K562 (cell line): ENCODE measurements around the gene LRRC3C. TPM values are rescaled to one million over a fixed set of nuclear protein-coding genes. Genes with fewer than 3 reads are reported as not detected.

Experiments
- CAMTA2 ChIP-seq: fragments of 250-450 bp; sonication (Bioruptor Pico); conservative IDR thresholded peaks from 2 replicates; pipeline ENCODE4 v1.5.1; 2022
- CHD2 ChIP-seq: IDR thresholded peaks from 2 replicates; pipeline ENCODE4 v1.6.1; 2011; ENCODE audit warnings: low read depth, low read length
- CLOCK ChIP-seq: fragments of 250-450 bp; sonication (Bioruptor Pico); IDR thresholded peaks from 2 replicates; pipeline ENCODE4 v1.4.0; 2020; ENCODE audit warnings: mild to moderate bottlenecking, moderate library complexity, borderline replicate concordance
- FUS ChIP-seq: fragments of 200-400 bp; formaldehyde crosslinking; optimal IDR thresholded peaks from 2 replicates; pipeline ENCODE3; 2017; ENCODE audit warnings: low read depth, low read length
- GTF2F1 ChIP-seq: IDR thresholded peaks from 2 replicates; pipeline ENCODE4 v1.6.1; 2011; ENCODE audit warnings: low read depth, low read length, improper control_type of control experiment
- JUN ChIP-seq, 2 experiments: sonication (generic) in 1 of 2; formaldehyde crosslinking in 1 of 2; IDR thresholded peaks; 2 replicates each; pipeline versions ENCODE4 v1.6.1 to v1.8.0; 2012 to 2022; ENCODE audit warnings: borderline replicate concordance in 2 of 2, mild to moderate bottlenecking in 2 of 2, improper control_type of control experiment in 1 of 2, low read depth in 1 of 2, low read length in 1 of 2, missing genetic modification reagents in 1 of 2
- PRMT5 ChIP-seq: sonication (generic); formaldehyde crosslinking; IDR thresholded peaks from 2 replicates; pipeline ENCODE4 v1.5.0; 2020; ENCODE audit warnings: missing genetic modification reagents
- SLC30A9 ChIP-seq: fragments of 250-450 bp; sonication (Bioruptor Pico); IDR thresholded peaks from 2 replicates; pipeline ENCODE4 v1.8.0; 2022; ENCODE audit warnings: mild to moderate bottlenecking, moderate library complexity
- SRSF3 ChIP-seq: fragments of 200-400 bp; formaldehyde crosslinking; IDR thresholded peaks from 2 replicates; pipeline ENCODE4 v1.6.1; 2016; ENCODE audit warnings: mild to moderate bottlenecking, low read length, moderate library complexity; ENCODE audit not compliant: insufficient read depth
- ZFP91 ChIP-seq: sonication (generic); formaldehyde crosslinking; IDR thresholded peaks from 2 replicates; pipeline ENCODE4 v1.8.0; 2022; ENCODE audit warnings: mild to moderate bottlenecking, missing genetic modification reagents
- ZKSCAN3 ChIP-seq: fragments of 250-450 bp; sonication (Bioruptor Pico); IDR thresholded peaks from 2 replicates; pipeline ENCODE4 v1.4.0; 2020
- ZNF780A ChIP-seq: fragments of 250-450 bp; sonication (Bioruptor Pico); IDR thresholded peaks from 2 replicates; pipeline ENCODE4 v1.5.0; 2021; ENCODE audit warnings: mild to moderate bottlenecking
- polyA plus RNA-seq, 8 experiments: library from polyadenylated mRNA; depleted of rRNA in 4 of 8; stranded (reverse) in 5 of 8; unstranded in 3 of 8; fragments of >200 nt; fragmentation: Nextera tagmentation in 2 of 8; fragmentation: Illumina TruSeq in 1 of 8; extraction: Ambion mirVana in 2 of 8; extraction: Trizol in 1 of 8; gene quantifications; 2 replicates each; pipeline versions ENCODE4 v1.2.1 to v1.2.3, GENCODE V29; 2011 to 2014; ENCODE audit warnings: inconsistent platforms in 1 of 8, missing spikeins in 1 of 8
- total RNA-seq, 7 experiments: library from RNA; depleted of rRNA in 6 of 7; stranded (reverse); fragments of >200 nt in 6 of 7; fragmentation: Illumina TruSeq in 2 of 7; extraction: Trizol in 2 of 7; gene quantifications; 2 replicates each; pipeline versions ENCODE4 v1.2.1 to v1.2.3, GENCODE V29; 2011 to 2021; ENCODE audit warnings: low replicate concordance in 1 of 7
- TF ChIP-seq, protein P1 (sequence below): fragments of 450-650 bp; IDR thresholded peaks from 2 replicates; pipeline ENCODE4 v1.6.1; 2016; ENCODE audit warnings: borderline replicate concordance
- TF ChIP-seq, protein P2 (sequence below): sonication (generic); formaldehyde crosslinking; IDR thresholded peaks from 2 replicates; pipeline ENCODE4 v1.8.0; 2022; ENCODE audit warnings: mild to moderate bottlenecking, low read depth, missing genetic modification reagents
- TF ChIP-seq, protein P3 (sequence below): fragments of 450-650 bp; IDR thresholded peaks from 2 replicates; pipeline ENCODE4 v1.6.1; 2018; ENCODE audit warnings: mild to moderate bottlenecking, low read depth; ENCODE audit not compliant: partially characterized antibody

The LRRC3C gene
- total and polyA plus RNA-seq, 9 of the 15 experiments (the other 6 are each of a cell fraction or from before 2014, with no cell fraction given), result not detected

- TF ChIP-seq CLOCK (no peak), CHD2 (no peak; the same call in 1 of the 2 replicates), CAMTA2 (no peak), JUN (IDR thresholded peaks at IDR 0.05; ENCODE audit: borderline replicate concordance, low read depth, low read length) (peak; percentile 65), JUN (CRISPR knock-in tag; IDR thresholded peaks at IDR 0.05; ENCODE audit: borderline replicate concordance) (no peak), GTF2F1 (peak; percentile 96), ZFP91 (CRISPR knock-in tag) (peak; percentile 4; the same call in 1 of the 2 replicates), PRMT5 (peak; percentile 86; the same call in 1 of the 2 replicates), ZNF780A (CRISPR knock-in tag) (no peak), SLC30A9 (no peak), SRSF3 (no peak), ZKSCAN3 (CRISPR knock-in tag) (no peak), FUS (peak; percentile 42)
- TF ChIP-seq, protein P1, sequence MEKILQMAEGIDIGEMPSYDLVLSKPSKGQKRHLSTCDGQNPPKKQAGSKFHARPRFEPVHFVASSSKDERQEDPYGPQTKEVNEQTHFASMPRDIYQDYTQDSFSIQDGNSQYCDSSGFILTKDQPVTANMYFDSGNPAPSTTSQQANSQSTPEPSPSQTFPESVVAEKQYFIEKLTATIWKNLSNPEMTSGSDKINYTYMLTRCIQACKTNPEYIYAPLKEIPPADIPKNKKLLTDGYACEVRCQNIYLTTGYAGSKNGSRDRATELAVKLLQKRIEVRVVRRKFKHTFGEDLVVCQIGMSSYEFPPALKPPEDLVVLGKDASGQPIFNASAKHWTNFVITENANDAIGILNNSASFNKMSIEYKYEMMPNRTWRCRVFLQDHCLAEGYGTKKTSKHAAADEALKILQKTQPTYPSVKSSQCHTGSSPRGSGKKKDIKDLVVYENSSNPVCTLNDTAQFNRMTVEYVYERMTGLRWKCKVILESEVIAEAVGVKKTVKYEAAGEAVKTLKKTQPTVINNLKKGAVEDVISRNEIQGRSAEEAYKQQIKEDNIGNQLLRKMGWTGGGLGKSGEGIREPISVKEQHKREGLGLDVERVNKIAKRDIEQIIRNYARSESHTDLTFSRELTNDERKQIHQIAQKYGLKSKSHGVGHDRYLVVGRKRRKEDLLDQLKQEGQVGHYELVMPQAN, result peak; percentile 83
- TF ChIP-seq, protein P2, sequence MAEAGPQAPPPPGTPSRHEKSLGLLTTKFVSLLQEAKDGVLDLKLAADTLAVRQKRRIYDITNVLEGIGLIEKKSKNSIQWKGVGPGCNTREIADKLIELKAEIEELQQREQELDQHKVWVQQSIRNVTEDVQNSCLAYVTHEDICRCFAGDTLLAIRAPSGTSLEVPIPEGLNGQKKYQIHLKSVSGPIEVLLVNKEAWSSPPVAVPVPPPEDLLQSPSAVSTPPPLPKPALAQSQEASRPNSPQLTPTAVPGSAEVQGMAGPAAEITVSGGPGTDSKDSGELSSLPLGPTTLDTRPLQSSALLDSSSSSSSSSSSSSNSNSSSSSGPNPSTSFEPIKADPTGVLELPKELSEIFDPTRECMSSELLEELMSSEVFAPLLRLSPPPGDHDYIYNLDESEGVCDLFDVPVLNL (CRISPR knock-in tag), result no peak
- TF ChIP-seq, protein P3, sequence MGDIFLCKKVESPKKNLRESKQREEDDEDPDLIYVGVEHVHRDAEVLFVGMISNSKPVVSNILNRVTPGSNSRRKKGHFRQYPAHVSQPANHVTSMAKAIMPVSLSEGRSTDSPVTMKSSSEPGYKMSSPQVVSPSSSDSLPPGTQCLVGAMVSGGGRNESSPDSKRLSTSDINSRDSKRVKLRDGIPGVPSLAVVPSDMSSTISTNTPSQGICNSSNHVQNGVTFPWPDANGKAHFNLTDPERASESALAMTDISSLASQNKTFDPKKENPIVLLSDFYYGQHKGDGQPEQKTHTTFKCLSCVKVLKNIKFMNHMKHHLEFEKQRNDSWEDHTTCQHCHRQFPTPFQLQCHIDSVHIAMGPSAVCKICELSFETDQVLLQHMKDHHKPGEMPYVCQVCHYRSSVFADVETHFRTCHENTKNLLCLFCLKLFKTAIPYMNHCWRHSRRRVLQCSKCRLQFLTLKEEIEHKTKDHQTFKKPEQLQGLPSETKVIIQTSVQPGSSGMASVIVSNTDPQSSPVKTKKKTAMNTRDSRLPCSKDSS, result no peak
Observed at GRCh38 chr17:39980351-39981206, 53.0 kb downstream of the LRRC3C start, which contains the start of gene PSMD3 (continued).
